B cell (primary cell): ENCODE measurements around the gene MOGAT1. TPM values are rescaled to one million over a fixed set of nuclear protein-coding genes. Genes with fewer than 3 reads are reported as not detected.
A peak's percentile ranks its signal among the peaks of the same experiment; 100 is the strongest.

Source experiments
- ATAC-seq: fragments of 200-7000 bp; cut with Tn5 transposase; one replicate; pipeline ENCODE4 v1.10.0; 2021; ENCODE audit warnings: low read depth, mild to moderate bottlenecking, moderate number of reproducible peaks, moderate library complexity
- CTCF ChIA-PET: fragments of 350-600 bp; sonication (Branson Sonifier 250); formaldehyde crosslinking; loops from one replicate; lab custom pipeline; 2021; ENCODE audit warnings: antibody characterized with exemption, inconsistent platforms; lab: Charles Lee
- POLR2A ChIA-PET: fragments of 350-600 bp; sonication (Branson Sonifier 250); formaldehyde crosslinking; loops from one replicate; lab custom pipeline; 2021; ENCODE audit warnings: antibody characterized with exemption; lab: Charles Lee
- DNase-seq: peaks from one replicate; pipeline ENCODE4 v3.0.0; 2013
- H2AFZ ChIP-seq: 2 replicates; pipeline ENCODE4 v1.6.1; 2012; ENCODE audit warnings: mild to moderate bottlenecking, low read depth, low read length; ENCODE audit not compliant: insufficient read depth, poor library complexity, severe bottlenecking
- H3K27ac ChIP-seq, 2 donors: 1 replicate in 1 of 2; 2 replicates in 1 of 2; pipeline ENCODE4 v1.5.1; 2012 to 2013; ENCODE audit warnings: low read length in 2 of 2, mild to moderate bottlenecking in 2 of 2, moderate library complexity in 1 of 2
- H3K27me3 ChIP-seq, 4 experiments: fragments of 200-600 bp in 1 of 4; sonication (generic) in 1 of 4; replicated peaks in 1 of 4; 1 replicate in 2 of 4; 2 replicates in 2 of 4; pipeline versions ENCODE4 v1.6.1 to v1.7.0; 2013 to 2016; ENCODE audit warnings: low read length in 3 of 4, mild to moderate bottlenecking in 2 of 4, mixed read lengths in 1 of 4, moderate library complexity in 1 of 4; ENCODE audit not compliant: insufficient read depth in 4 of 4, control insufficient read depth in 3 of 4; ENCODE audit errors: control extremely low read depth in 1 of 4
- H3K36me3 ChIP-seq, 2 experiments: replicated peaks in 1 of 2; 1 replicate in 1 of 2; 2 replicates in 1 of 2; pipeline versions ENCODE4 v1.6.1 to v1.7.1; 2013; ENCODE audit warnings: low read length in 1 of 2; ENCODE audit not compliant: insufficient read depth in 2 of 2, control insufficient read depth in 1 of 2; ENCODE audit errors: control extremely low read depth in 1 of 2, extremely low read depth in 1 of 2
- H3K4me1 ChIP-seq, 2 donors: fragments of 200-600 bp in 1 of 2; sonication (generic) in 1 of 2; 1 replicate in 1 of 2; 2 replicates in 1 of 2; pipeline versions ENCODE4 v1.5.1 to v1.6.1; 2013 to 2017; ENCODE audit warnings: low read length in 2 of 2; ENCODE audit not compliant: control insufficient read depth in 2 of 2, insufficient read depth in 2 of 2
- H3K4me2 ChIP-seq: replicated peaks from 2 replicates; pipeline ENCODE3; 2012; ENCODE audit warnings: mild to moderate bottlenecking, low read depth, low read length; ENCODE audit not compliant: poor library complexity, severe bottlenecking
- H3K4me3 ChIP-seq, 5 experiments: fragments of 200-600 bp in 1 of 5; sonication (generic) in 1 of 5; 1 replicate in 3 of 5; 2 replicates in 2 of 5; pipeline versions ENCODE4 v1.5.1 to v1.7.0; 2011 to 2016; ENCODE audit warnings: low read length in 4 of 5, mild to moderate bottlenecking in 4 of 5, low read depth in 2 of 5, control low read depth in 1 of 5, moderate library complexity in 1 of 5; ENCODE audit not compliant: insufficient read depth in 1 of 5; ENCODE audit errors: control extremely low read depth in 1 of 5, extremely low read depth in 1 of 5
- H3K79me2 ChIP-seq: fragments of 200-600 bp; sonication (generic); one replicate; pipeline ENCODE4 v1.6.0; 2016; ENCODE audit warnings: low read length; ENCODE audit not compliant: control insufficient read depth, insufficient read depth
- H3K9ac ChIP-seq: fragments of 200-600 bp; sonication (generic); 2 replicates; pipeline ENCODE4 v1.6.1; 2017; ENCODE audit warnings: mild to moderate bottlenecking, low read length, moderate library complexity
- H3K9me3 ChIP-seq, 3 donors: one replicate each; pipeline versions ENCODE4 v1.6.1 to v1.7.1; 2013; ENCODE audit warnings: low read length in 2 of 3; ENCODE audit not compliant: control insufficient read depth in 2 of 3, insufficient read depth in 1 of 3; ENCODE audit errors: control extremely low read depth in 1 of 3
- H4K20me1 ChIP-seq: 2 replicates; pipeline ENCODE4 v1.6.0; 2012; ENCODE audit warnings: mild to moderate bottlenecking, low read length; ENCODE audit not compliant: insufficient read depth, control insufficient read depth, poor library complexity, severe bottlenecking
- H3K27ac Mint-ChIP-seq: one replicate; pipeline ENCODE4 v1.8.0; 2021; ENCODE audit warnings: mixed read lengths
- H3K27me3 Mint-ChIP-seq: one replicate; pipeline ENCODE4 v1.8.0; 2021; ENCODE audit warnings: mixed read lengths
- H3K4me1 Mint-ChIP-seq: one replicate; pipeline ENCODE4 v1.8.0; 2021; ENCODE audit warnings: mixed read lengths
- H3K4me3 Mint-ChIP-seq: one replicate; pipeline ENCODE4 v1.8.0; 2021; ENCODE audit warnings: mixed read lengths
- H3K9me3 Mint-ChIP-seq: one replicate; pipeline ENCODE4 v1.8.0; 2022; ENCODE audit warnings: mixed read lengths; ENCODE audit not compliant: insufficient read depth
- EZH2 ChIP-seq: IDR thresholded peaks from 2 replicates; pipeline ENCODE4 v1.6.1; 2012; ENCODE audit warnings: borderline replicate concordance, low read depth, mild to moderate bottlenecking, moderate library complexity, low read length; ENCODE audit not compliant: insufficient read depth, poor library complexity, severe bottlenecking
- WGBS: methylation state at CpG from one replicate; pipeline ENCODE4 v1.1.5; 2013; ENCODE audit warnings: missing lambda C conversion rate; ENCODE audit not compliant: insufficient coverage; 5-methylcytosine and 5-hydroxymethylcytosine counted together
- intact Hi-C: fragments of 100-400 bp; cut with micrococcal nuclease; formaldehyde crosslinking; loops from one replicate; pipeline ENCODE4 v1.10.0; 2022
- polyA plus RNA-seq: library from polyadenylated mRNA; depleted of rRNA; stranded (reverse); fragments of >200 nt; gene quantifications from 2 replicates; pipeline ENCODE4 v1.2.3, GENCODE V29; 2012
- total RNA-seq, 2 donors: library from RNA; stranded (reverse); fragments of 120-200 nt in 1 of 2; gene quantifications; 1 replicate in 1 of 2; 2 replicates in 1 of 2; pipeline versions ENCODE4 v1.2.3 to v1.2.4, GENCODE V29; 2013 to 2022
- TF ChIP-seq, protein P1 (sequence below): fragments of 200-600 bp; IDR thresholded peaks from one replicate; pipeline ENCODE4 v1.8.0; 2022; ENCODE audit warnings: antibody characterized with exemption, mild to moderate bottlenecking

The MOGAT1 gene
- total and polyA plus RNA-seq, 2 donors (not counting 1 experiment from before 2014, with no cell fraction given), result not detected

DNA sequence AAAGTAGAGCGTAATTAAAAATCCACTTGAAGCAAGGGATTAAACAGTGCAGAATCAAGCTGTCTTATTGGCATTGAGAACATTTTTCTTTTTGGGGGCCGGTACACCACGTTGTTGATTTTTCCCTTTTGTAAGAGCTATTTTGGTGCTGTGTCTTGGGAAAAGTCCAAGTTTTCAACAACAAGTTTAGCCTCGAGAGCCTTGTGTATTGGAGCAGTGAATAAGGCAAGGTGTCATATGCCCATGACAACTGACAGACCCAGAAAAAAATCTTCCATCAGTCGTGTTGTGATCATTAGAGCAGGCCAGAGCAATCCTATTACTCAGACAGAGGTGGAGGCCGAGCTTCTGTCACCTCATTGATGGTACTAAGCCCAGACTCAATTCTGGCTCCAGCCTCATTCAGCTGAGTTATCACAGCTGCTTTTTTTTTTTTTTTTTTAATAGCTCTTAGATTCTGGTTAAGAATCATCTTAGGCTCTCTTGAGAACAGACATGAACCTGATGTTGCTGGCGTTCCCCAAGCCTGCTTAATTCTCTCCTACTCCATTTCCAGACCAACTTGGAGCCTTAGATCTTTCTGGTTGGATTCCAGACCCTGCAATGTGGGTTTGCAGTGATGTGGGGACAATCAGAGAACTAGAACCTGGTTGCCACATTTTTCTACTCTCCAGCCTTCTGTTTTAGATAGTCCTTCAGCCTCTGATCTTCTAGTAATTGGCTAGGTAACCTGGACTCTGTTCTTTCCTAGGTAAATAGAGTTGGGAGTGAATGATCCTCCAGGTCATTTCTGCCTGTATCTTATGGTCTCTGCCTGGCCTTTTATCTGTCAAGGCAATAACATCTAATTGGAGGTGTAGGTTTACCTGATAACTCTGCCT, 43.1 kb downstream of the MOGAT1 start:
- H3K36me3 ChIP-seq, result no peaks in the 10 kb centered on the region
- H3K4me3 ChIP-seq, result no peak overlapping the region
- no peak for ATAC-seq
- CTCF ChIA-PET, result interaction anchor here (0.7 to 2.5 kb wide), 3 partner anchors 9 to 188 kb away, joined by 3 to 7 read pairs (median 3); no protein-coding TSS in a partner anchor
- no peaks in the 10 kb centered on the region for H4K20me1 ChIP-seq
- no peak overlapping the region for H3K4me2 ChIP-seq
- Mint-ChIP-seq H3K9me3 (no peaks in the 10 kb centered on the region), H3K4me1 (peaks cover 10% of the 10 kb centered on the region), H3K4me3 (no peak overlapping the region), H3K27me3 (peaks cover 20% of the 10 kb centered on the region), H3K27ac (no peak overlapping the region)
- intact Hi-C loops, result no loop called here
- WGBS, result 100% methylated on average over 1 of the region's 7 CpGs
- no peak overlapping the region for H3K27ac ChIP-seq
- H3K27me3 ChIP-seq, result peaks cover 0 to 2% (median 0%) of the 10 kb centered on the region in 4 experiments
- no peaks in the 10 kb centered on the region for H3K79me2 ChIP-seq
- no peak overlapping the region for H3K9ac ChIP-seq
- no peak for DNase-seq
- H3K9me3 ChIP-seq, result no peaks in the 10 kb centered on the region
- POLR2A ChIA-PET, result no interaction called here
- TF ChIP-seq, protein P1, sequence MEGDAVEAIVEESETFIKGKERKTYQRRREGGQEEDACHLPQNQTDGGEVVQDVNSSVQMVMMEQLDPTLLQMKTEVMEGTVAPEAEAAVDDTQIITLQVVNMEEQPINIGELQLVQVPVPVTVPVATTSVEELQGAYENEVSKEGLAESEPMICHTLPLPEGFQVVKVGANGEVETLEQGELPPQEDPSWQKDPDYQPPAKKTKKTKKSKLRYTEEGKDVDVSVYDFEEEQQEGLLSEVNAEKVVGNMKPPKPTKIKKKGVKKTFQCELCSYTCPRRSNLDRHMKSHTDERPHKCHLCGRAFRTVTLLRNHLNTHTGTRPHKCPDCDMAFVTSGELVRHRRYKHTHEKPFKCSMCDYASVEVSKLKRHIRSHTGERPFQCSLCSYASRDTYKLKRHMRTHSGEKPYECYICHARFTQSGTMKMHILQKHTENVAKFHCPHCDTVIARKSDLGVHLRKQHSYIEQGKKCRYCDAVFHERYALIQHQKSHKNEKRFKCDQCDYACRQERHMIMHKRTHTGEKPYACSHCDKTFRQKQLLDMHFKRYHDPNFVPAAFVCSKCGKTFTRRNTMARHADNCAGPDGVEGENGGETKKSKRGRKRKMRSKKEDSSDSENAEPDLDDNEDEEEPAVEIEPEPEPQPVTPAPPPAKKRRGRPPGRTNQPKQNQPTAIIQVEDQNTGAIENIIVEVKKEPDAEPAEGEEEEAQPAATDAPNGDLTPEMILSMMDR, result no peak
- TF ChIP-seq EZH2, result no peak
- no peak overlapping the region for H2AFZ ChIP-seq
- peaks cover 9 to 10% of the 10 kb centered on the region in 2 donors for H3K4me1 ChIP-seq

DNA sequence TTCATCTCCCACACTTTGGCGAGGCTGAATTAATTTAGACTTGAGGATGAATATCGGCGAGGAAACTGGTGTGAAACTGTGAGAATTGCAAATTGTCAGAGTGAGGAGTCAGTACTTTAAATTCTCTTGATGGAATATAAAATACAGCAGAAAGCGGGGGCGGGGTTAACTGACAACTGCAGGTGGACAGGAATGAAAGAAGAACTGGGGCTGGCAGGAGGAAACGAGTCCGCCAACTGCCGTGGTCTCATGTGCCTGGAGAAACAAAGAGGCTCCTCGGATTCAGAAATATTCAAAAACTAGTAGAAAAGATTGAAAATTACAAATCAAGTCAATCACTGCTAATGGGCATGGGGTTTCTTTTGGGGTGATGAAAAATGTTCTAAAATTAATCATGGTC, 44.3 kb downstream of the MOGAT1 start:
- H3K27ac Mint-ChIP-seq, result no peak overlapping the region

More for the DNA sequence above, 44.3 kb downstream of the MOGAT1 start:
- 0% methylated on average over 5 of the region's 9 CpGs for WGBS
- Histone ChIP-seq H3K27me3 (peaks cover 0 to 2% (median 0%) of the 10 kb centered on the region in 4 experiments), H3K4me2 (peak overlapping the region; percentile 32), H3K36me3 (no peaks in the 10 kb centered on the region), H3K4me1 (peaks cover 9 to 10% of the 10 kb centered on the region in 2 donors), H3K9ac (no peak overlapping the region), H2AFZ (peak overlapping the region; percentile 7), H4K20me1 (no peaks in the 10 kb centered on the region), H3K9me3 (peaks cover 0 to under 1% (median 0%) of the 10 kb centered on the region in 3 donors), H3K27ac (no peak overlapping the region), H3K4me3 (no peak overlapping the region), H3K79me2 (no peaks in the 10 kb centered on the region)
- Mint-ChIP-seq H3K27me3 (peaks cover 15% of the 10 kb centered on the region), H3K9me3 (no peaks in the 10 kb centered on the region), H3K4me3 (peak overlapping the region; percentile 64), H3K4me1 (peaks cover 9% of the 10 kb centered on the region)
- ChIA-PET CTCF (interaction anchor here (2.5 kb wide), 1 partner anchor 8 kb away, joined by 14 read pairs; no protein-coding TSS in a partner anchor), POLR2A (no interaction called here)
- TF ChIP-seq, protein P1, result no peak
- no peak for TF ChIP-seq EZH2
- peak; percentile 31 for ATAC-seq
- intact Hi-C loops, result no loop called here
- peak; percentile 39 for DNase-seq
